H1 (cell line): Measurements from ENCODE around the gene DGCR6L. TPM values are rescaled to one million over a fixed set of nuclear protein-coding genes. Genes with fewer than 3 reads are reported as not detected.
A peak's percentile ranks its signal among the peaks of the same experiment; 100 is the strongest.

Experiments
- CTCF ChIA-PET: fragments of 300-600 bp; sonication (Branson Sonifier 250); formaldehyde crosslinking; loops from one replicate; lab custom pipeline; 2021; ENCODE audit not compliant: partially characterized antibody; lab: Charles Lee
- POLR2A ChIA-PET: fragments of 300-600 bp; sonication (Branson Sonifier 250); formaldehyde crosslinking; loops from one replicate; lab custom pipeline; 2021; ENCODE audit warnings: inconsistent platforms; ENCODE audit not compliant: partially characterized antibody; lab: Charles Lee
- DNase-seq, 2 experiments: peaks; one replicate each; pipeline versions ENCODE4 v3.0.0 to v3.0.0-alpha.2; 2010 to 2022; ENCODE audit warnings: low spot score in 2 of 2, low read depth in 1 of 2, mixed read lengths in 1 of 2
- FAIRE-seq: peaks from 2 replicates; lab custom pipeline; 2011; peaks lifted over from hg19 to GRCh38; lab: Jason Lieb, UNC
- H2AFZ ChIP-seq: 2 replicates; pipeline ENCODE4 v1.8.1; 2012; ENCODE audit warnings: low read length, inconsistent platforms
- H2AK5ac ChIP-seq: 2 replicates; pipeline ENCODE4 v1.6.1; 2013; ENCODE audit warnings: low read depth, low read length
- H2BK120ac ChIP-seq: replicated peaks from 2 replicates; pipeline ENCODE3; 2013; ENCODE audit warnings: low read depth, low read length, inconsistent platforms
- H2BK12ac ChIP-seq: 2 replicates; pipeline ENCODE4 v1.6.1; 2013; ENCODE audit warnings: low read depth, low read length
- H2BK15ac ChIP-seq: 2 replicates; pipeline ENCODE4 v1.6.1; 2013; ENCODE audit warnings: low read length
- H2BK20ac ChIP-seq: 2 replicates; pipeline ENCODE4 v1.6.1; 2013; ENCODE audit warnings: low read length
- H2BK5ac ChIP-seq: 2 replicates; pipeline ENCODE4 v1.6.1; 2013; ENCODE audit warnings: low read depth, low read length
- H3K14ac ChIP-seq: 2 replicates; pipeline ENCODE4 v1.6.1; 2013; ENCODE audit warnings: inconsistent platforms; ENCODE audit not compliant: insufficient read length
- H3K18ac ChIP-seq: 2 replicates; pipeline ENCODE4 v1.6.1; 2013; ENCODE audit warnings: low read length; ENCODE audit errors: extremely low read depth
- H3K23ac ChIP-seq: 2 replicates; pipeline ENCODE4 v1.6.1; 2013; ENCODE audit warnings: inconsistent platforms; ENCODE audit not compliant: insufficient read length
- H3K23me2 ChIP-seq: 2 replicates; pipeline ENCODE4 v1.6.1; 2013; ENCODE audit warnings: low read depth, low read length
- H3K27ac ChIP-seq: 2 replicates; pipeline ENCODE4 v1.6.1; 2011; ENCODE audit warnings: low read depth, low read length, inconsistent platforms
- H3K27me3 ChIP-seq, 4 experiments: replicated peaks in 1 of 4; 1 replicate in 1 of 4; 2 replicates in 3 of 4; pipeline versions ENCODE4 v1.6.1 to v1.8.1; 2011 to 2013; ENCODE audit warnings: low read length in 3 of 4, mild to moderate bottlenecking in 3 of 4, inconsistent platforms in 2 of 4, mixed read lengths in 2 of 4, moderate library complexity in 1 of 4; ENCODE audit not compliant: control insufficient read depth in 3 of 4, insufficient read depth in 3 of 4; ENCODE audit errors: extremely low read depth in 1 of 4
- H3K36me3 ChIP-seq, 4 experiments: 2 replicates each; pipeline versions ENCODE4 v1.6.1 to v1.8.1; 2011 to 2013; ENCODE audit warnings: mild to moderate bottlenecking in 4 of 4, low read length in 3 of 4, moderate library complexity in 2 of 4, control low read depth in 1 of 4, inconsistent platforms in 1 of 4; ENCODE audit not compliant: insufficient read depth in 4 of 4, control insufficient read depth in 2 of 4
- H3K4ac ChIP-seq: replicated peaks from 2 replicates; pipeline ENCODE3; 2013; ENCODE audit warnings: low read length, low read depth, mixed read lengths, inconsistent platforms; ENCODE audit not compliant: insufficient read length
- H3K4me1 ChIP-seq, 4 experiments: replicated peaks in 1 of 4; 1 replicate in 1 of 4; 2 replicates in 3 of 4; pipeline versions ENCODE4 v1.6.1 to v1.8.1; 2011 to 2013; ENCODE audit warnings: low read length in 3 of 4, inconsistent platforms in 2 of 4, mixed read lengths in 1 of 4; ENCODE audit not compliant: insufficient read depth in 4 of 4, control insufficient read depth in 3 of 4
- H3K4me2 ChIP-seq, 2 experiments: 2 replicates each; pipeline versions ENCODE4 v1.6.1 to v1.8.1; 2011 to 2013; ENCODE audit warnings: low read depth in 2 of 2, low read length in 2 of 2, control low read depth in 1 of 2, inconsistent platforms in 1 of 2, mild to moderate bottlenecking in 1 of 2; ENCODE audit not compliant: insufficient read depth in 1 of 2
- H3K4me3 ChIP-seq, 4 experiments: fragments of 200-600, 300-600 bp in 1 of 4; sonication (generic), shearing (Covaris generic), sonication (Bioruptor Twin) in 1 of 4; 2 replicates each; pipeline versions ENCODE4 v1.5.1 to v1.8.1; 2011 to 2016; ENCODE audit warnings: low read length in 4 of 4, low read depth in 3 of 4, control low read depth in 2 of 4, inconsistent platforms in 2 of 4, mild to moderate bottlenecking in 2 of 4, mixed read lengths in 1 of 4, moderate library complexity in 1 of 4; ENCODE audit not compliant: insufficient read depth in 2 of 4; ENCODE audit errors: extremely low read depth in 1 of 4
- H3K56ac ChIP-seq: replicated peaks from 2 replicates; pipeline ENCODE3; 2013; ENCODE audit warnings: low read depth, mild to moderate bottlenecking, mixed read lengths, low read length, inconsistent platforms; ENCODE audit not compliant: insufficient read length
- H3K79me1 ChIP-seq: 2 replicates; pipeline ENCODE4 v1.6.1; 2013; ENCODE audit warnings: low read depth, low read length, control low read depth
- H3K79me2 ChIP-seq, 2 experiments: 2 replicates each; pipeline versions ENCODE4 v1.6.1 to v1.8.1; 2012 to 2013; ENCODE audit warnings: low read length in 2 of 2, mild to moderate bottlenecking in 2 of 2, inconsistent platforms in 1 of 2; ENCODE audit not compliant: insufficient read depth in 2 of 2, control insufficient read depth in 1 of 2
- H3K9ac ChIP-seq, 4 experiments: replicated peaks in 1 of 4; 1 replicate in 1 of 4; 2 replicates in 3 of 4; pipeline versions ENCODE4 v1.6.1 to v1.8.1; 2011 to 2013; ENCODE audit warnings: low read depth in 3 of 4, low read length in 3 of 4, control low read depth in 2 of 4, mild to moderate bottlenecking in 2 of 4, moderate library complexity in 2 of 4, inconsistent platforms in 1 of 4; ENCODE audit errors: extremely low read depth in 1 of 4
- H3K9me3 ChIP-seq, 2 experiments: 2 replicates each; pipeline versions ENCODE4 v1.6.1 to v1.8.1; 2012 to 2013; ENCODE audit warnings: mild to moderate bottlenecking in 2 of 2, moderate library complexity in 2 of 2, control low read depth in 1 of 2, inconsistent platforms in 1 of 2, low read depth in 1 of 2, low read length in 1 of 2, mixed read lengths in 1 of 2; ENCODE audit not compliant: insufficient read depth in 2 of 2
- H4K20me1 ChIP-seq, 2 experiments: replicated peaks in 1 of 2; 2 replicates each; pipeline versions ENCODE3 to v1.8.1; 2011 to 2013; ENCODE audit warnings: inconsistent platforms in 2 of 2, low read length in 2 of 2, mild to moderate bottlenecking in 1 of 2; ENCODE audit not compliant: insufficient read depth in 2 of 2, control insufficient read depth in 1 of 2
- H4K5ac ChIP-seq: 2 replicates; pipeline ENCODE4 v1.6.1; 2013; ENCODE audit warnings: low read length, low read depth, mixed read lengths, inconsistent platforms; ENCODE audit not compliant: insufficient read length
- H4K8ac ChIP-seq: 2 replicates; pipeline ENCODE4 v1.8.0; 2013; ENCODE audit warnings: mild to moderate bottlenecking, moderate library complexity, low read length, inconsistent platforms; ENCODE audit not compliant: insufficient read depth; ENCODE audit errors: extremely low read depth
- H4K91ac ChIP-seq: replicated peaks from 2 replicates; pipeline ENCODE3; 2013; ENCODE audit warnings: low read length, mixed read lengths, inconsistent platforms; ENCODE audit not compliant: insufficient read length
- KDM4A ChIP-seq: IDR thresholded peaks from one replicate; pipeline ENCODE4 v1.7.1; 2012; ENCODE audit warnings: low read depth, mild to moderate bottlenecking, moderate library complexity, low read length, inconsistent platforms; ENCODE audit not compliant: severe bottlenecking
- WGBS, 2 experiments: shearing (Covaris generic) in 1 of 2; methylation state at CpG; one replicate each; pipeline versions ENCODE4 v1.1.6 to v1.1.7; 2013 to 2015; ENCODE audit warnings: low lambda C conversion rate in 2 of 2, mixed read lengths in 2 of 2, inconsistent platforms in 1 of 2, low coverage in 1 of 2, missing lambda C conversion rate in 1 of 2; ENCODE audit not compliant: insufficient replicate concordance in 2 of 2, insufficient coverage in 1 of 2, insufficient read length in 1 of 2; ENCODE audit errors: extremely low coverage in 1 of 2, missing lambda C conversion rate in 1 of 2; 5-methylcytosine and 5-hydroxymethylcytosine counted together
- long read RNA-seq, 2 experiments: library from RNA in 1 of 2; library from capped mRNA in 1 of 2; stranded (forward); transcript quantifications; one replicate each; pipeline ENCODE4 v2.0.0, GENCODE V29; 2021; ENCODE audit warnings: inconsistent platforms in 1 of 2
- polyA minus RNA-seq, 3 experiments: library from RNA; depleted of rRNA, polyadenylated mRNA; stranded (reverse); fragments of >200 nt; gene quantifications; 1 replicate in 2 of 3; 2 replicates in 1 of 3; pipeline ENCODE4 v1.2.3, GENCODE V29; 2011
- polyA plus RNA-seq, 7 experiments: library from polyadenylated mRNA; depleted of rRNA in 3 of 7; stranded (reverse) in 5 of 7; unstranded in 2 of 7; fragments of >200 nt in 5 of 7; fragments of 200-250 nt in 2 of 7; gene quantifications; 1 replicate in 5 of 7; 2 replicates in 1 of 7; 4 replicates in 1 of 7; pipeline versions ENCODE4 v1.2.1 to v1.2.3, GENCODE V29; 2011 to 2013; ENCODE audit warnings: missing spikeins in 2 of 7, mixed read lengths in 2 of 7
- total RNA-seq: library from RNA; stranded (reverse); fragmentation: NEBNext Ultra II Directional; extraction: Animal tissue kit (Norgen Biotek cat#: 25700); gene quantifications from 2 replicates; pipeline ENCODE4 v1.2.1, GENCODE V29; 2021

The DGCR6L gene
- total RNA-seq (41.9 and 43.6 TPM in 2 replicates), polyA plus RNA-seq (2011; rRNA removed) (72.6 and 93.5 TPM in 2 replicates), polyA minus RNA-seq (2011; rRNA and poly(A)+ RNA removed) (12.0 and 15.2 TPM in 2 replicates)
- 82.8 TPM for polyA plus RNA-seq (2011; cell fraction: cytosol; rRNA removed)
- polyA plus RNA-seq (2011; cell fraction: nucleus; rRNA removed), result 56.9 TPM
- 26.0 to 54.5 TPM (median 49.4 TPM) in 4 replicates for polyA plus RNA-seq (2012, experiment 1 of 2)
- 59.2 TPM for polyA plus RNA-seq (2012, experiment 2 of 2)
- polyA plus RNA-seq (2013, experiment 1 of 2), result 26.6 TPM
- polyA plus RNA-seq (2013, experiment 2 of 2), result 25.1 TPM
- 18.9 TPM for polyA minus RNA-seq (2011; cell fraction: cytosol; rRNA and poly(A)+ RNA removed)
- polyA minus RNA-seq (2011; cell fraction: nucleus; rRNA and poly(A)+ RNA removed), result 16.5 TPM
- long read RNA-seq, experiment 1, transcript DGCR6L-201 (5 exons, 1,154 nt), result major isoform, 25 of 50 reads
- long read RNA-seq, experiment 1, partial matches to known transcripts, result 12 of 50 reads
- long read RNA-seq, experiment 1, other reads (novel, unspliced or antisense), result 13 of 50 reads
- long read RNA-seq, experiment 2, transcript DGCR6L-201 (5 exons, 1,154 nt), result major isoform, 18 of 26 reads
- long read RNA-seq, experiment 2, partial matches to known transcripts, result 8 of 26 reads
- long read RNA-seq, experiment 2, other reads (novel, unspliced or antisense), result 0 of 26 reads

DNA sequence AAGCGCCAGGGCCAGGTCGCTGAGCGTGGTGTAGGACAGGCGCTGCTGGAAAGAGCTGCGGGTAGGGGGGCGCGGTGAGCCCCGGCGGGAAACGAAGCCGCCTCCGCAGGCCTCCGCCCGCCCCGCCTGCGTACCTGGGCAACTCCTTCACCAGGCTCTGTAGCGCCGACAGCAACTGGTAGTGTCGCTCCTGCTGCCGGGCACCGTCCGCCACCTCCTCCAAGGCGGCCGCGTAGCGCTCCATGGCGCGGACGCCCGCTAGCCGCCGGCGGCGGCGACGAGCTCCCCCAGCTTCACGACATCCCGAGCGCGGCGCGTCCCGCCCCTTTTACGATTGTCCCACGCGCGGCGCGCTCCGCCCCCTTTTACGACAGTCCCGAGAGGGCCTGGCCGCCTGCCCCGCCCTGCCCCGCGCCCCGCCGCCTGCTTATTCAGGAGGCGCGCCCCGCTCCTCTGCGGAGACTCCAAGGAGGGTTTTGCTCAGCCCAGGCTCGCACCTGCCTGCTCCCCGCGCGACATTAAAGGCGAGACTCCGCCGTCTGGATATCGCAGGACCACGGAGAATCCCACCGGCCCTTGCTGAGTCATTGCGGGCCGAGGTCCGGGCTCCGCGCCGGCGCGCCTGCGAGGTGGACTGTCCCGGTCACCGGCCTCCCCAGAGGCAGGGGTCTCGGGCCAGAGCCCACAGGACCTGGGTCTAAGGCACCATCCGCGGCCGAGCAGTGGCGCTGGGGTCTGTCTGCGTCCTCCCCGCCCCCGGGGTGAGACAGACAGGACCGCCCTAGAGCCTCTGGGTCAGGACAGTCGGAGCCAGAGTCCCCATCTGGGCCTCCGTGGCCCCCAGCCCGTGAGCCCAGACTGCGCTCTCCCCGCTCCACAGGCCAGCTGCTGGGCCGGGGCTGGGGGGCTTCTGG, at the start of gene DGCR6L:
Gene DGCR6L (minus strand): TSS at position 316 of the 914 bp plus-strand sequence. CDS start 72 bp downstream, at position 244.
- ChIA-PET POLR2A (interaction anchor here (0.9 to 1.4 kb wide), 5 partner anchors 13 to 91 kb away, joined by 3 to 4 read pairs (median 3); no protein-coding TSS in a partner anchor), CTCF (interaction anchor here (0.5 to 1.8 kb wide), 10 partner anchors 10 to 182 kb away, joined by 3 to 5 read pairs (median 3); no protein-coding TSS in a partner anchor)
- no peaks in the 10 kb centered on the region; a peak in 1 of 7 replicates for H3K27me3 ChIP-seq
- H3K9ac ChIP-seq, result peak within 1 kb of the TSS in 3 of 4 experiments; percentile 51 to 68 (median 62); a peak in 6 of 7 replicates
- DNase-seq (peak; percentile 60 to 97), FAIRE-seq (no peak)
- peak within 1 kb of the TSS; percentile 24; the same call in 1 of the 2 replicates for H2AFZ ChIP-seq
- H3K27ac ChIP-seq, result no peak within 1 kb of the TSS; the same call in 1 of the 2 replicates
- H2BK12ac ChIP-seq, result no peak within 1 kb of the TSS
- H4K20me1 ChIP-seq, result peaks cover 0 to 4% of the 10 kb centered on the region in 2 experiments
- H2BK120ac ChIP-seq, result no peak within 1 kb of the TSS
- peak within 1 kb of the TSS; percentile 82 for H3K56ac ChIP-seq
- H3K79me2 ChIP-seq, result peaks cover 0 to 6% of the 10 kb centered on the region in 2 experiments; a peak in 1 of 4 replicates
- H2AK5ac ChIP-seq, result no peak within 1 kb of the TSS
- H3K79me1 ChIP-seq, result 0 out of 2 replicates have a peak, but pooled peaks cover 3% of the 10 kb centered on the region
- peak within 1 kb of the TSS; percentile 71 to 98 (median 84) for H3K4me3 ChIP-seq
- peaks cover 0 to 5% (median 3%) of the 10 kb centered on the region in 4 experiments; a peak in 4 of 7 replicates for H3K4me1 ChIP-seq
- peak within 1 kb of the TSS; percentile 40 for H4K91ac ChIP-seq
- H3K4ac ChIP-seq, result no peak within 1 kb of the TSS
- H3K23ac ChIP-seq, result no peak within 1 kb of the TSS
- peak within 1 kb of the TSS; percentile 66; the same call in 1 of the 2 replicates for H2BK5ac ChIP-seq
- H3K36me3 ChIP-seq, result no peaks in the 10 kb centered on the region
- H2BK15ac ChIP-seq, result no peak within 1 kb of the TSS
- no peaks in the 10 kb centered on the region for H3K9me3 ChIP-seq
- peak within 1 kb of the TSS; percentile 90 for H4K5ac ChIP-seq
- peaks cover 6% of the 10 kb centered on the region; the same call in 1 of the 2 replicates for H3K23me2 ChIP-seq
- peak within 1 kb of the TSS; percentile 83 for H3K18ac ChIP-seq
- WGBS, 2 experiments, result 2% methylated on average over 76 of the region's 98 CpGs; no CpG with 5 or more reads in 1 of the 2 experiments
- no peak within 1 kb of the TSS for H4K8ac ChIP-seq
- no peak within 1 kb of the TSS for H2BK20ac ChIP-seq
- H3K14ac ChIP-seq, result no peak within 1 kb of the TSS
- H3K4me2 ChIP-seq, result peak within 1 kb of the TSS; percentile 84 to 86
- TF ChIP-seq KDM4A, result peak; percentile 90
